HG02798 (cell line): ENCODE results near the gene GALNT12.

Experiments used
- ATAC-seq: cut with Tn5 transposase; IDR thresholded peaks from one replicate; pipeline ENCODE4 v1.9.1; 2021; ENCODE audit warnings: mild to moderate bottlenecking; ENCODE audit not compliant: unreplicated experiment, poor library complexity

The GALNT12 gene

DNA sequence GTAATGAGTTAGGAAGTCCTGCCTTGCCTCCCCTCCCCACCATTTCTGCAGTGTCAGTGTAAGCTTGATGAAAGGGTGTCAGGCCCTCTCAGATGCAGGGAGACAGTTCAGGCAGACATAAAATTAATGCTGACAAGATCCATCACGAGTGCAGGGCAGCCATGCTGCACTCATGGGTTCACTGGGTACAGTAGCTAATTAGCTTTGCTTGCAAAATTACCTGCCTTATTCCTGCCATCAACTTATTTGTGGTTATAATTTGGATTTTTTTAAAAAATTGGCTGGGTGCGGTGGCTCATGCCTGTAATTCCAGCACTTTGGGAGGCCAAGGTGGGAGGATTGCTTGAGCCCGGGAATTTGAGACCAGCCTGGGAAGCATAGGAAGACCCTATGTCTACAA lies 17.9 kb downstream of the GALNT12 start:
- ATAC-seq: no peak

DNA sequence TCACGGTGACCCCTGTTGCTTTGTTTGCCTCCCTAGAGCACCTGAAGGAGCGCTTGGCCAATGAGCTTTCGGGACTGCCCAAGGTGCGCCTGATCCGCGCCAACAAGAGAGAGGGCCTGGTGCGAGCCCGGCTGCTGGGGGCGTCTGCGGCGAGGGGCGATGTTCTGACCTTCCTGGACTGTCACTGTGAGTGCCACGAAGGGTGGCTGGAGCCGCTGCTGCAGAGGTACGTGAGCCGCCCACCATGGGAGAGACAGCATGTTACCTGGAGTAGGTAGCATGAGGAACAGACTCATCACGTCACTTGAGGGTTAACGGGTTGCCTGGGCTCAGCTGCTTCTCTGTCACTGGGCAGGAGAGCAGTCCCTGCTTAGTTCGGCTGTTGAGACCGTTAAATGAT lies 19.2 kb downstream of the GALNT12 start:
- no peak for ATAC-seq

DNA sequence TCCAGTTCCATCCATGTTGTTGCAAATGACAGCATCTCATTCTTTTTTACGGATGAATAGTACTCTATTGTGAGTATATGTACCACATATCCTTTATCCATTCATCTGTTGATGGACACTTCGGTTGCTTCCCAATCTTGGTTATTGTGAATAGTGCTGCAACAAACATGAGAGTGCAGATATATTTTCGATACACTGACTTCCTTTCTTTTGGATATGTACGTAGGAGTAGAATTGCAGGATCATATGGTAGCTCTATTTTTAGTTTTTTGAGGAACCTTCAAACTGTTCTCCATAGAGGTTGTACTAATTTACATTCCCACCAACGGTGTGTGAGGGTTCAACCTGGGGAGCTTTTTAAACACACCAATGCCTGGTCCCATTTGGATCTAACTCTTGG lies 22.3 kb downstream of the GALNT12 start:
- no peak for ATAC-seq

GRCh38 chr9:98830554-98830953 lies 23.1 kb downstream of the GALNT12 start:
- no peak for ATAC-seq

- ATAC-seq: no peak
Measured at GRCh38 chr9:98831696-98832095, 24.2 kb downstream of the GALNT12 start.

- ATAC-seq: no peak
Measured at GRCh38 chr9:98832768-98833089, 25.3 kb downstream of the GALNT12 start.

GRCh38 chr9:98833090-98833956 lies 25.9 kb downstream of the GALNT12 start:
- ATAC-seq: no peak

- no peak for ATAC-seq
Measured at GRCh38 chr9:98834386-98834785, 26.9 kb downstream of the GALNT12 start.

DNA sequence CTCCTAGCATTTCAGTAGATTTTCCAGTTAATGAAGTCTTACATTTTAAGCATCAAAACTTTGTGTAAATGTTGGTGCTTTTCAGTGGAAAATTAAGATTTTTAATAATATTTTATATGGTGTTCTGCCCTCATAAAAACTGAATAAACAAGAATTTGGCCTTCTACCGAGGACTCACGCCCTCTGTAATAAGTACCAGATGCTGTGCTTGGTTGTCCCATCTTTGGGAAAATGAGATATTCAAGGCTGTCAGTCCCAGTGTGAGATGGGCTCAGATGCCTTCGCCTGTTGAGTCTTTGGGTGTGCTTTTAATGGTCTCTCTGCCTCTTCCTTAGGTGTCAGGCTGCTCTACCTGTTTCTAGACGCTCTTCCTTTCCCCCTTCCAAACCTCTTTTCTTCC lies 28.7 kb downstream of the GALNT12 start:
- ATAC-seq: no peak

DNA sequence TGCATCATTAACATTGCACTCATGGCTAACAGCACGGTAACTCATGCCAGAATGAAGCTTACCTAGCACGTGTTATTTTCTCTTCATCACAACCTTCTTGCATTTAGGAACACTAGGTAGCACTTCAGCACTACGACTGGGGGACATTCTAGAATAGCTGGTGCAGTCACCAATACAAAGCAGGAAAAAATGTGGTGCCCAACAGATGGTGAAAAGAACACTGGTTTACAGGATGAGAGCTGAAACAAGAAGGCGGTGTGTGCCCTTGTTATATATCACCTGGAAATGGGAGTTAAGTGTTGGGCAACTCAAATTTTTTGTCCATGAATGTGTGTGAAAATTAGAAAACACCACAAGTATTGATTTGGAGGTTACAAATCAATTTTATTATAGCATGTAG lies 30.0 kb downstream of the GALNT12 start:
- no peak for ATAC-seq

GRCh38 chr9:98838155-98838867 lies 30.8 kb downstream of the GALNT12 start:
- ATAC-seq: no peak

GRCh38 chr9:98838868-98839565 lies 31.5 kb downstream of the GALNT12 start:
- ATAC-seq: no peak

DNA sequence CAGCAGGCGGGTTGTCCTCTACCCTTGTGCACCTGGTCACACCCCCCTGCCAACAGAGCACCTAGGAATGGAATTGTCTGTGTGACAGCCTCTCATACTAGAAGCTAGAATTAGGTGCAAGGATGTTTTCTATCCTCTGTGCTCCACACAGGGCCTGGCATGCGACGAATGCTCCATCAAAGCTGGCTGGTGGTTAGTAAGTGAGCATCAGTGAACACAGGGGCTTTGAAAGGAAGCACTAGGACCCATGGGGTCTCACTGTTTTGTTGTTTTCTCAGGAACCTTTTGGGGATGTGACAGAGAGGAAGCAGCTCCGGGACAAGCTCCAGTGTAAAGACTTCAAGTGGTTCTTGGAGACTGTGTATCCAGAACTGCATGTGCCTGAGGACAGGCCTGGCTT lies 32.3 kb downstream of the GALNT12 start:
- ATAC-seq: no peak

GRCh38 chr9:98842510-98842909 lies 35.0 kb downstream of the GALNT12 start:
- no peak for ATAC-seq

- no peak for ATAC-seq
Measured at GRCh38 chr9:98846081-98846480, 38.6 kb downstream of the GALNT12 start.

- no peak for ATAC-seq
Measured at GRCh38 chr9:98846879-98847278, 39.4 kb downstream of the GALNT12 start.

DNA sequence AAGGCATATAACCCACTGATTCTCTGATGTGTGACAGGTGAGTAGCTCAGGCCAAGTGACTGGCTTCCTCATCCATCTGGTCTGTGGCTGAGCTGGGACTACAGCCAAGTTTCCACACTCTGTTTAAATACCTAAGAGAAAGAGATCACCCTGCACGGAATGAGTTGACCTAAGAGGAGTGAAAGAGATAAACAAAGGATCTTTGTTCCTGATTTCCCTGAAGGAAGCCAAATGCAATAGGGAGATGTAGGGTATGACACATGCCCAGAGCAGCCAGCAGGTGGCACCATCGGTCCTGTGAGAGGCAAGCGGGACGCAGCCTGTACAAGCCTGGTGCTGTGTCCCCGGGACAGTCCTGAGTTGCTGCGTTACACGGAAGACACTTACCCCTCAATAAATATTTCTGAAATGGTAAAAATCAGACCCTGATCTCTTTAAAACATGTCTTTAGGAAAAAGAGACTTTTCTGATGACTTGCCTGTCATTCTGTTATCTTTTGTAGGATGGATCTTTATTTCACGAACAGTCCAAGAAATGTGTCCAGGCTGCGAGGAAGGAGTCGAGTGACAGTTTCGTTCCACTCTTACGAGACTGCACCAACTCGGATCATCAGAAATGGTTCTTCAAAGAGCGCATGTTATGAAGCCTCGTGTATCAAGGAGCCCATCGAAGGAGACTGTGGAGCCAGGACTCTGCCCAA lies 41.1 kb downstream of the GALNT12 start:
- ATAC-seq: peak; percentile 89

- no peak for ATAC-seq
Measured at GRCh38 chr9:98849563-98849962, 42.1 kb downstream of the GALNT12 start.

DNA sequence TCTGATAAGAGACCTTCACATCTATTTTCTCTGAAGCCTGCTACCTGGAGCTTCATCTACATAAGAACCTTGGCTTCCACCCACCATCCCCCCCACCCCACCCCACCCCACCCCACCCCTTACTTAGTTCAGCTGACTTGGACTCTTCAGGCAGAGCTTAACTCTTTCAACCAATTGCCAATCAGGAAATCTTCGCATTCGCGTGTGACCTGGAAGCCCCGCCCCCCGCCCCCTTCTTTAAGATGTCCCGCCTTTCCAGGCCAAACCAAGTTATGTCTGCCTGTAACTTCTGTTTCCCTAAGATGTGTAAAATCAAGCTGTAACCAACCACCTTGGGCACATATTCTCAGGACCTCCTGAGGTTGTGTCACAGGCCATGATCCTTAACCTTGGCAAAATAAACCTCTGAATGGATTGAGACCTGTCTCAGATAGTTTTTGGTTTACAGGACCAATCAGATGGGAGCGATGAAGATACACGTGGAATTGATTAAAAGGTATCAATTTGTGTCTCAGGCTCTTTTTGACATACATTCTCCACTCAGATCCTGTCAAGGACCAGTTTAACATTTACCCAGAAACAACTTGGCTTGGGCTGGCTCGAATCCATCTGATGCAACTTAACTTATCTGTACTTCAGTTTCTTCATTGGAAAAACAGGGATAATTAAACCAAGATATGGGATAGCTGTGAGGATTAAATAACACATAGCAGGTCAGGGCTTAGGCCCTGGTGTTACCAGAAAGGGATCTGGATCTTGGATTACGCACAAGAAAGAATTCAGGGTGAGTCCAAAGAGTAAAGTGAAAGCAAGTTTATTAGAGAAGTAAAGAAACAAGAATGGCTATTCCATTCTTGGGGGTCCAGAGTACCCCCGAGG lies 43.6 kb downstream of the GALNT12 start:
- no peak for ATAC-seq
